Measurements from ENCODE around the gene SDHC.

SDHC gene

GRCh38 chr1:161299347-161299746 is 14.8 kb upstream of the SDHC start:
- H3K4me3 ChIP-seq (ENCODE audit: low read length) = no peak overlapping the region
- DNase-seq (ENCODE audit: low read depth) = no peak
- TF ChIP-seq CTCF (conservative IDR thresholded peaks at IDR 0.05; ENCODE audit: low read length) = no peak

- no peak for TF ChIP-seq CTCF (conservative IDR thresholded peaks at IDR 0.05; ENCODE audit: low read length)
- DNase-seq (ENCODE audit: low read depth) = no peak
- no peak overlapping the region for H3K4me3 ChIP-seq (ENCODE audit: low read length)
Observed at GRCh38 chr1:161300478-161300877, 13.7 kb upstream of the SDHC start.

- peak overlapping the region; percentile 73 for H3K4me3 ChIP-seq (ENCODE audit: low read length)
- TF ChIP-seq CTCF (conservative IDR thresholded peaks at IDR 0.05; ENCODE audit: low read length) = no peak
- no peak for DNase-seq (ENCODE audit: low read depth)
Observed at GRCh38 chr1:161304927-161305866, 9.0 kb upstream of the SDHC start.

GRCh38 chr1:161305867-161306519 is 8.2 kb upstream of the SDHC start:
- peak; percentile 43 for DNase-seq (ENCODE audit: low read depth)
- peak overlapping the region; percentile 73 for H3K4me3 ChIP-seq (ENCODE audit: low read length)
- TF ChIP-seq CTCF (conservative IDR thresholded peaks at IDR 0.05; ENCODE audit: low read length) = peak; percentile 31

- peak; percentile 41 for DNase-seq (ENCODE audit: low read depth)
- TF ChIP-seq CTCF (conservative IDR thresholded peaks at IDR 0.05; ENCODE audit: low read length) = no peak
- H3K4me3 ChIP-seq (ENCODE audit: low read length) = no peak overlapping the region
Observed at GRCh38 chr1:161307230-161307768, 6.9 kb upstream of the SDHC start.

- no peak for TF ChIP-seq CTCF (conservative IDR thresholded peaks at IDR 0.05; ENCODE audit: low read length)
- no peak for DNase-seq (ENCODE audit: low read depth)
- no peak overlapping the region for H3K4me3 ChIP-seq (ENCODE audit: low read length)
Observed at GRCh38 chr1:161307892-161308638, 6.1 kb upstream of the SDHC start.
